Lower lobe of right lung (tissue), 2 donors: Measurements from ENCODE around the gene GRIN1. TPM values are rescaled to one million over a fixed set of nuclear protein-coding genes. Genes with fewer than 3 reads are reported as not detected.

Experiments
- ATAC-seq, 2 donors: fragments of 200-7000 bp; cut with Tn5 transposase; one replicate each; pipeline ENCODE4 v1.9.1; 2020 to 2022; ENCODE audit warnings: mild to moderate bottlenecking in 2 of 2, moderate library complexity in 2 of 2
- DNase-seq: peaks from one replicate; pipeline ENCODE4 v3.0.0-alpha.2; 2020
- H3K27ac ChIP-seq: fragments of 200-600 bp; one replicate; pipeline ENCODE4 v1.8.0; 2022
- H3K27me3 ChIP-seq: fragments of 200-600 bp; one replicate; pipeline ENCODE4 v1.8.0; 2022; ENCODE audit warnings: low read depth
- H3K36me3 ChIP-seq: fragments of 200-600 bp; one replicate; pipeline ENCODE4 v1.8.0; 2022; ENCODE audit warnings: mild to moderate bottlenecking
- H3K4me1 ChIP-seq: fragments of 200-600 bp; one replicate; pipeline ENCODE4 v1.8.0; 2022
- H3K4me3 ChIP-seq: fragments of 200-600 bp; one replicate; pipeline ENCODE4 v1.8.0; 2022; ENCODE audit warnings: mild to moderate bottlenecking
- H3K9me3 ChIP-seq: fragments of 200-600 bp; one replicate; pipeline ENCODE4 v1.8.0; 2022
- CTCF ChIP-seq: fragments of 200-600 bp; IDR thresholded peaks from one replicate; pipeline ENCODE4 v1.8.0; 2022; ENCODE audit warnings: antibody characterized with exemption, mild to moderate bottlenecking
- intact Hi-C: fragments of 100-400 bp; cut with DNase I; formaldehyde crosslinking; loops from one replicate; pipeline ENCODE4 v1.11.0; 2022
- total RNA-seq: library from RNA; stranded (reverse); fragmentation: NEBNext Ultra II Directional; extraction: Animal tissue kit (Norgen Biotek cat#: 25700); gene quantifications from one replicate; pipeline ENCODE4 v1.2.1, GENCODE V29; 2021
- donor health status: DM: no; HTN: yes; CAD: no; lungs with severe emphysema.

The GRIN1 gene
- total RNA-seq, 1 donor from 2014 or later = 0.92 TPM

DNA sequence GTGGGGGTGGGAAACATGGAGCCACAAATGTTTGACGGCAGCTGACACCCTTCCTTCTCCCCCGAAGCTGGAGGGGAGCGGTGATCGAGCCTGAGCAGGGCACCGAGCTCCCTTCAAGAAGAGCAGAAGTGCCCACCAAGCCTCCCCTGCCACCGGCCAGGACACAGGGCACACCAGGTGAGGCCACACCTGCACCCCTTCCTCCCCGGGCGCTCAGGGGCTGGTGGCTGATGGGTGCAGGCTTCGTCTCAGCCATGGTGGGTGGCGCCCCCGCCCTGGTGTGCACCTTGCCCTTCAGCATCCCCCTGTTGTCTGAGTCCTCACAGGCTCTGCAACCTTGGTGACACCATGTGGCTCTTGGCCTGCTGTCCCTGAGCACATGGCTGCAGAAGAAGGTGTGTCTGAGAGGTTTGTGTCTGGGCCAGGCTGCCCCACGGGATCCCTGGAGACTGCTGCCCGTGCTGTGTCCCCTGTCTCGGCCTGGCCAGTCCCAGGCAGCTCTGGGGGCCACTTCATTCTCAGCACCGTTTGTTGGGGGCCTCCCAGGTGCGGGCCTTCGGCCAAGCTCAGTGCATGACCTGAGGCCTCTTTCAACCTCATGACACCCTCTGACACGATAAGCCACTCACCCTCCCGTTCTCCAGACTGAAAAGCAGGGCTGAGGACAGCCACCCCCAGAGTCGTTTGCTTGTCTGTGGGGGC is 41.0 kb upstream of the GRIN1 start:
- H3K27me3 ChIP-seq = no peaks in the 10 kb centered on the region
- H3K27ac ChIP-seq = no peak overlapping the region
- DNase-seq = no peak
- no peak overlapping the region for H3K4me3 ChIP-seq
- no peaks in the 10 kb centered on the region for H3K9me3 ChIP-seq
- H3K36me3 ChIP-seq = peaks cover 75% of the 10 kb centered on the region
- no peak for ATAC-seq
- no peaks in the 10 kb centered on the region for H3K4me1 ChIP-seq
- intact Hi-C loops = no loop called here
- no peak for TF ChIP-seq CTCF

DNA sequence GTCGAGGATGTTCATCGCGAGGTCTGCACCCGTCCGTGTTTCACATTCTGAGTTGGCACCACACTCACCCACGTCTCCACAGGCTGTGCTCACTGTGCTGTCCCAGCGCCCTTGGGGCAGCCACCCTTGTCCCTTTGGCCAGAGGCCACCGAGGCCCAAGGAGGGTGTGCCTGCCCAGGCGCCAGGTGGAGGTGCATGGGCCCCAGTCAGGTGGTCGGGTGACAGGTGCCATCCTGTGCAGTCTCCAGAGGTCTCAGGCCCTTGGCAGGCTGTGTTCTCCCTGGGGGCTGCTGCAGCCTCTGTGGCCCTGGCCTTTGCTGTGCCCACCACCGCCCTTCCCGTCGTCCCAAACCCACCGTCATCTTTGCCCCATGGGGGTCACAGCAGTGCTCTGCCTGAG is 39.7 kb upstream of the GRIN1 start:
- no peak for TF ChIP-seq CTCF
- ATAC-seq (no peak), DNase-seq (no peak)
- H3K36me3 ChIP-seq = peaks cover 80% of the 10 kb centered on the region
- intact Hi-C loops = no loop called here
- H3K4me1 ChIP-seq = no peaks in the 10 kb centered on the region
- H3K27ac ChIP-seq = no peak overlapping the region
- H3K4me3 ChIP-seq = no peak overlapping the region
- no peaks in the 10 kb centered on the region for H3K9me3 ChIP-seq
- H3K27me3 ChIP-seq = no peaks in the 10 kb centered on the region

- no peak for DNase-seq
These were observed 35.6 kb upstream of the GRIN1 start for GRCh38 chr9:137103206-137103999.

DNA sequence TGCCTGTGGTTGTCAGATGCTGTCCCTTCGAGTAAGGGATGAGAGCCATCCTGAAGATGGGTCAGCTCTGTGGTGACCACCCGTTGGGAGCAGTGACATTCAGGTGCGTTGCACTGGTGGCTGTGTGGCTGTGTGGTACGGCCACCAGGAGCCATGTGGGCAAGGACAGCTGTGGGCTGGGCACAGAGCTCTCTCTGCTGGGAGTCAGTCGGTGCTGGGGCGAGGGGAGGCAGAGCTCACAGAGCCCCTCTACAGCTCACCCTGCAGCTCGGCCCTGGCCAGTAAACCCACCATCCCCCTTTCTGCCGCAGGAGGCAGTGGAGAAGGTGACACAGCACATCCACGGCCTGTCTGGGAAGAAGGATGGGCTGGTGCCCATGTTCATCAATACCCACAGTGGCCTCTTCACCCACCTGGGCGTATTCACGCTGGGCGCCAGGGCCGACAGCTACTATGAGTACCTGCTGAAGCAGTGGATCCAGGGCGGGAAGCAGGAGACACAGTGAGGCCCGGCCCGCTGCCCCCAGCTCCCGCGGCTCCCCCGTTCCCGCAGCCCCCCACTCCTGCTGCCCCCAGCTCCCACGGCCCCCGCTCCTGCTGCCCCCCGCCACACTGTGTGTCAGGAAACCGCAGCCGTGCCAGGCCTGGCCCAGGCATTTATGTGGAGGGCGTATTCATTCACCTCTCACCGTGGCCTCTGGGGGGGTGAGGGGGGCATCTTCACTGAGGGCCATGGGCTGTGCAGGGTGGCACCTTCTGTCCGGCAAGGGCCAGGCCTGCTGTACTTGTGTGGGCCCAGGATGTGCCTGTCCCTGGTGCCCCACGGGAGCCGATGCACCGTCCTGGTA is 32.9 kb upstream of the GRIN1 start:
- Histone ChIP-seq H3K9me3 (no peaks in the 10 kb centered on the region), H3K4me3 (no peak overlapping the region), H3K4me1 (no peaks in the 10 kb centered on the region), H3K36me3 (peaks cover 90% of the 10 kb centered on the region), H3K27ac (no peak overlapping the region), H3K27me3 (no peaks in the 10 kb centered on the region)
- ATAC-seq (no peak), DNase-seq (no peak)
- no peak for TF ChIP-seq CTCF
- intact Hi-C loops = no loop called here

More at GRCh38 chr9:137103206-137103999, 35.6 kb upstream of the GRIN1 start:
- ATAC-seq = no peak
- H3K36me3 ChIP-seq = peaks cover 92% of the 10 kb centered on the region
- no peaks in the 10 kb centered on the region for H3K27me3 ChIP-seq
- no peaks in the 10 kb centered on the region for H3K9me3 ChIP-seq
- intact Hi-C loops = no loop called here
- no peak for TF ChIP-seq CTCF
- no peak overlapping the region for H3K27ac ChIP-seq
- no peaks in the 10 kb centered on the region for H3K4me1 ChIP-seq
- H3K4me3 ChIP-seq = no peak overlapping the region

DNA sequence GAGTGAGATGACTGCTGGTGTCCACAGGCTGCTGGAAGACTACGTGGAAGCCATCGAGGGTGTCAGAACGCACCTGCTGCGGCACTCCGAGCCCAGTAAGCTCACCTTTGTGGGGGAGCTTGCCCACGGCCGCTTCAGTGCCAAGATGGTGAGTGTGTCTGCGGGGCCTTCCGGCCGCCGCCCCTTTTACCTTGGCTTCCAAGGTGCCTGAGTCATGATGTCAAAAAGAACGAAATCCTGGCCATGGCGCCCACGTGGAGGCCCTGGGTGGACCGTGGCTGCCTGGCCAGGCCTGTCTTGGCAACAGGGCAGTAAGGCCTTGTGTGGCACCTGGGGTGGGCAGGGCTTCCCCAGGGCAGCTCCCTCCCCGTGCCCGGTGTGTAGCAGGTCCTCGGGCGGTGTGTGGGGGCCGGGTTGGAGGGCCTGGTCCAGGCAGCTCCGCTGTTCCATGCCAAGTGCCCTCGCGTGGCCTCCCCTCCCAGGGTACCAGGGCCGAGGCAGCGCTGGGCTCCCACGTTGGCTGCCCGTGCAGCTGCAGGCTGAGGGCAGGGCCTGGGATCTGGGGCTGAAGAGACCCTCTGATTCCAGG is 32.2 kb upstream of the GRIN1 start:
- Histone ChIP-seq H3K9me3 (no peaks in the 10 kb centered on the region), H3K4me1 (no peaks in the 10 kb centered on the region), H3K4me3 (no peak overlapping the region), H3K36me3 (peaks cover 89% of the 10 kb centered on the region), H3K27ac (no peak overlapping the region), H3K27me3 (no peaks in the 10 kb centered on the region)
- TF ChIP-seq CTCF = no peak
- no peak for DNase-seq
- ATAC-seq = no peak
- intact Hi-C loops = no loop called here
